HG02763 (cell line): ENCODE results near the gene PLEKHG7.
"Not testable (repeated sequence)": the region's sequence is repeated elsewhere in the genome, so short reads cannot be mapped to it uniquely, and the experiment has no call there.

ENCODE experiments used
- ATAC-seq: cut with Tn5 transposase; IDR thresholded peaks from one replicate; pipeline ENCODE4 v1.9.1; 2021; ENCODE audit warnings: mild to moderate bottlenecking, moderate library complexity; ENCODE audit not compliant: unreplicated experiment

The PLEKHG7 gene

GRCh38 chr12:92794356-92794755, 91.6 kb downstream of the PLEKHG7 start:
- not testable (repeated sequence) for ATAC-seq

GRCh38 chr12:92794814-92795213, 92.0 kb downstream of the PLEKHG7 start:
- no peak for ATAC-seq

- no peak for ATAC-seq
Measured at GRCh38 chr12:92796650-92797049, 93.9 kb downstream of the PLEKHG7 start.

- ATAC-seq = no peak
Measured at GRCh38 chr12:92802906-92803305, 100.1 kb downstream of the PLEKHG7 start.

- no peak for ATAC-seq
Measured at GRCh38 chr12:92803903-92804302, 101.1 kb downstream of the PLEKHG7 start.

GRCh38 chr12:92810370-92810769, 107.6 kb downstream of the PLEKHG7 start:
- ATAC-seq = no peak

GRCh38 chr12:92814584-92814983, 111.8 kb downstream of the PLEKHG7 start:
- ATAC-seq = no peak

- no peak for ATAC-seq
Measured at GRCh38 chr12:92821142-92821541, 118.4 kb downstream of the PLEKHG7 start.
